Vagina (tissue), 2 donors: ENCODE measurements around the gene AVPR2. TPM values are rescaled to one million over a fixed set of nuclear protein-coding genes. Genes with fewer than 3 reads are reported as not detected.

ENCODE experiments used
- DNase-seq, 2 donors: peaks; one replicate each; pipeline ENCODE4 v3.0.0-alpha.2; 2017; ENCODE audit errors: extremely low spot score in 2 of 2
- H3K27ac ChIP-seq: fragments of 200-600 bp; sonication (generic); one replicate; pipeline ENCODE4 v1.5.1; 2019
- H3K27me3 ChIP-seq: fragments of 200-600 bp; sonication (generic); one replicate; pipeline ENCODE4 v1.5.1; 2019
- H3K36me3 ChIP-seq, 2 donors: fragments of 200-600 bp; sonication (generic); one replicate each; pipeline ENCODE4 v1.5.1; 2017 to 2019
- H3K4me1 ChIP-seq: fragments of 200-600 bp; sonication (generic); one replicate; pipeline ENCODE4 v1.5.1; 2019
- H3K4me3 ChIP-seq, 2 donors: fragments of 200-600 bp; sonication (generic); 1 replicate in 1 of 2; 2 replicates in 1 of 2; pipeline ENCODE4 v1.5.1; 2016 to 2019
- H3K9me3 ChIP-seq: fragments of 200-600 bp; sonication (generic); one replicate; pipeline ENCODE4 v1.5.1; 2019
- CTCF ChIP-seq, 3 experiments: fragments of 450-650 bp in 2 of 3; fragments of 200-600 bp in 1 of 3; sonication (generic) in 1 of 3; IDR thresholded peaks; one replicate each; pipeline ENCODE4 v1.5.1; 2017 to 2019; ENCODE audit warnings: antibody characterized with exemption in 3 of 3, mild to moderate bottlenecking in 2 of 3, moderate library complexity in 2 of 3
- POLR2A ChIP-seq, 2 donors: fragments of 450-650 bp; IDR thresholded peaks; one replicate each; pipeline ENCODE4 v1.6.1; 2017; ENCODE audit warnings: antibody characterized with exemption in 2 of 2, mild to moderate bottlenecking in 2 of 2, moderate library complexity in 2 of 2
- POLR2AphosphoS5 ChIP-seq, 2 donors: sonication (generic); formaldehyde crosslinking; IDR thresholded peaks; one replicate each; pipeline ENCODE4 v1.9.0; 2017; ENCODE audit warnings: antibody characterized with exemption in 2 of 2, mild to moderate bottlenecking in 2 of 2, low read depth in 1 of 2; ENCODE audit not compliant: insufficient read depth in 1 of 2
- intact Hi-C: fragments of 100-400 bp; cut with DNase I; formaldehyde crosslinking; loops from one replicate; pipeline ENCODE4 v1.15.1; 2023
- total RNA-seq: library from RNA; depleted of rRNA; stranded (reverse); fragments of >200 nt; gene quantifications from one replicate; pipeline ENCODE4 v1.2.3, GENCODE V29; 2016

Gene AVPR2
- total RNA-seq, 1 donor from 2014 or later, result 4.9 TPM

- Histone ChIP-seq H3K27me3 (peaks cover 6% of the 10 kb centered on the region), H3K4me1 (no peaks in the 10 kb centered on the region), H3K36me3 (no peaks in the 10 kb centered on the region), H3K9me3 (no peaks in the 10 kb centered on the region), H3K27ac (no peak overlapping the region), H3K4me3 (no peak overlapping the region)
- DNase-seq, result no peak
- TF ChIP-seq POLR2A (IDR thresholded peaks at IDR 0.05) (no peak), CTCF (IDR thresholded peaks at IDR 0.05) (no peak), POLR2AphosphoS5 (IDR thresholded peaks at IDR 0.05; ENCODE audit: insufficient read depth in 1 of 2, low read depth in 1 of 2) (no peak)
- intact Hi-C loops, result no loop called here
Observed at GRCh38 chrX:153880440-153880815, 24.0 kb upstream of the AVPR2 start.

GRCh38 chrX:153881281-153881680, 23.2 kb upstream of the AVPR2 start:
- H3K36me3 ChIP-seq, result no peaks in the 10 kb centered on the region
- H3K9me3 ChIP-seq, result no peaks in the 10 kb centered on the region
- H3K4me3 ChIP-seq, result no peak overlapping the region
- H3K4me1 ChIP-seq, result peaks cover 2% of the 10 kb centered on the region
- intact Hi-C loops, result no loop called here
- no peak overlapping the region for H3K27ac ChIP-seq
- TF ChIP-seq POLR2A (IDR thresholded peaks at IDR 0.05) (no peak), CTCF (IDR thresholded peaks at IDR 0.05) (no peak), POLR2AphosphoS5 (IDR thresholded peaks at IDR 0.05; ENCODE audit: insufficient read depth in 1 of 2, low read depth in 1 of 2) (no peak)
- no peak for DNase-seq
- peaks cover 6% of the 10 kb centered on the region for H3K27me3 ChIP-seq

GRCh38 chrX:153882086-153882498, 22.4 kb upstream of the AVPR2 start:
- Histone ChIP-seq H3K27me3 (peaks cover 6% of the 10 kb centered on the region), H3K4me3 (no peak overlapping the region), H3K36me3 (no peaks in the 10 kb centered on the region), H3K27ac (no peak overlapping the region), H3K9me3 (no peaks in the 10 kb centered on the region), H3K4me1 (peaks cover 4% of the 10 kb centered on the region)
- no peak for DNase-seq
- intact Hi-C loops, result no loop called here
- TF ChIP-seq POLR2A (IDR thresholded peaks at IDR 0.05), result no peak
- no peak for TF ChIP-seq CTCF (IDR thresholded peaks at IDR 0.05)
- TF ChIP-seq POLR2AphosphoS5 (IDR thresholded peaks at IDR 0.05; ENCODE audit: insufficient read depth in 1 of 2, low read depth in 1 of 2), result no peak

GRCh38 chrX:153882557-153882956, 21.9 kb upstream of the AVPR2 start:
- H3K4me1 ChIP-seq, result peaks cover 4% of the 10 kb centered on the region
- TF ChIP-seq POLR2AphosphoS5 (IDR thresholded peaks at IDR 0.05; ENCODE audit: insufficient read depth in 1 of 2, low read depth in 1 of 2) (no peak), POLR2A (IDR thresholded peaks at IDR 0.05) (no peak), CTCF (IDR thresholded peaks at IDR 0.05) (no peak)
- H3K27me3 ChIP-seq, result peaks cover 6% of the 10 kb centered on the region
- no peak for DNase-seq
- no peak overlapping the region for H3K4me3 ChIP-seq
- H3K36me3 ChIP-seq, result no peaks in the 10 kb centered on the region
- H3K9me3 ChIP-seq, result no peaks in the 10 kb centered on the region
- H3K27ac ChIP-seq, result no peak overlapping the region
- intact Hi-C loops, result no loop called here

- TF ChIP-seq POLR2AphosphoS5 (IDR thresholded peaks at IDR 0.05; ENCODE audit: insufficient read depth in 1 of 2, low read depth in 1 of 2) (no peak), POLR2A (IDR thresholded peaks at IDR 0.05) (no peak), CTCF (IDR thresholded peaks at IDR 0.05) (no peak)
- intact Hi-C loops, result no loop called here
- no peaks in the 10 kb centered on the region for H3K36me3 ChIP-seq
- H3K27ac ChIP-seq, result no peak overlapping the region
- no peaks in the 10 kb centered on the region for H3K9me3 ChIP-seq
- H3K4me1 ChIP-seq, result peaks cover 4% of the 10 kb centered on the region
- H3K4me3 ChIP-seq, result no peak overlapping the region
- no peak for DNase-seq
- peaks cover 6% of the 10 kb centered on the region for H3K27me3 ChIP-seq
Observed at GRCh38 chrX:153883163-153883843, 21.2 kb upstream of the AVPR2 start.
